MG63 (cell line): ENCODE measurements around the gene NUP88. TPM values are rescaled to one million over a fixed set of nuclear protein-coding genes. Genes with fewer than 3 reads are reported as not detected.
"Not testable (repeated sequence)": the region's sequence is repeated elsewhere in the genome, so short reads cannot be mapped to it uniquely, and the experiment has no call there.

ENCODE experiments used
- DNase-seq: peaks from one replicate; pipeline ENCODE4 v3.0.0-alpha.2; 2020
- H3K27me3 ChIP-seq: fragments of 250-450 bp; sonication (Bioruptor Pico); 2 replicates; pipeline ENCODE4 v1.5.1; 2020; ENCODE audit warnings: mild to moderate bottlenecking, moderate library complexity
- H3K36me3 ChIP-seq: fragments of 250-450 bp; sonication (Bioruptor Pico); 2 replicates; pipeline ENCODE4 v1.5.1; 2020; ENCODE audit warnings: mild to moderate bottlenecking, moderate library complexity
- H3K4me3 ChIP-seq: fragments of 250-450 bp; sonication (Bioruptor Pico); 2 replicates; pipeline ENCODE4 v1.5.1; 2020; ENCODE audit warnings: mild to moderate bottlenecking, moderate library complexity
- H3K9me3 ChIP-seq: fragments of 250-450 bp; sonication (Bioruptor Pico); 2 replicates; pipeline ENCODE4 v1.5.1; 2020; ENCODE audit warnings: mild to moderate bottlenecking, moderate library complexity
- total RNA-seq: library from RNA; depleted of rRNA; stranded (reverse); fragments of >200 nt; shearing (Covaris generic); gene quantifications from 2 replicates; pipeline ENCODE4 v1.2.3, GENCODE V29; 2014; ENCODE audit warnings: low replicate concordance; rRNA removed

NUP88 gene
- total RNA-seq: 52.1 and 124 TPM in 2 replicates

DNA sequence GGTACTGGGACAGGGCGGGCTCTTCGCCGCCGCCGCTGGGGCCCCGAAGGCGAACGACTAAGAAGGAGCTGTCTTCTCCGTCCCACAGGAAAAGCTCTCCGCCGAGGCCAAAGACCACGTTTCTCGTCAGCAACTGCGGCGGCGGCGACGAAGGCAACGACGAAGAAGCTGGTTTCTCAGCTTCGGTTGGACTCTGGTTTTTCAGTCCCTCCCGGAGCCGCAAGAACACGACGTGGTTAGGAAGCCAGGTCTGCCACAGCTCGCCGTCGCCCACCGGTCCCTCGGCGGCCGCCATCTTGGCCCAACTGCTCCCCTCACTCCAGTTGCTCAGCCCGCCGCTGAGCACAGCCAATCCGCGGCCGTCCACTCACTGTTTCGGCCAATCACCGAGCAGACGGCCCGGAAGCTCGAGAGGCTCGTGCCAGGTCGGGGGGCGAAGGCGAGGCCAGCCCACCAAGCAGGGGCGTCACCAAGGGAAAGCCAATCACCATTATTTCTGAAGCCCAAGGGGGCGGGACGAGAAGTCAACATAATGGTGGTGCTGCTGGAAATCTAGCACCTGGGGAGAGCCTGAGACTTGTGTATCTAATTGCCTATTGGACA lies at the start of gene NUP88:
Gene NUP88, minus strand, starts transcription at position 307 of the 603 bp plus-strand sequence. Its CDS starts 12 bp downstream, at position 295.
- Histone ChIP-seq H3K9me3 (no peaks in the 10 kb centered on the region), H3K36me3 (peaks cover 20% of the 10 kb centered on the region), H3K27me3 (no peaks in the 10 kb centered on the region), H3K4me3 (peak within 1 kb of the TSS; percentile 82)
- peak; percentile 96 for DNase-seq

DNA sequence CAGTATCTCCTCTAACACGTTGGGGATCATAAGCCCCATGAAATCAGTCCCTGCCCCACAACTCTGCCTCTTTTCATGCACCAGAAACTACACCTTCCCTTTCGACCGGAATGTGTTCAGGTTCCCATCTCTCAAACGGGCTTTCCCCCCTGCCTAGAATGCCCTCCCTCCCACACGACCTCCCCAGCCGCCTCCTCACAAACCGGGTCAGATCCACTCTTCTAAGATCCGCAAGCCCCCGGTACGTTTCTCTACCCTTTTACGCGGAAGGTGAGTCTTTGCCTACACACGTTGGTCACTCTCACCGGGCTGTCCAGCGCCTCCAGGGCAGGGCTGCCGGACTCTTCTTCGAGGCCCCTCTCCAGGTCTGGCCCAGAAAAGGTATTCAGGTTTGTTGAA lies 48.6 kb upstream of the NUP88 start:
- peak; percentile 4 for DNase-seq
- Histone ChIP-seq H3K27me3 (no peaks in the 10 kb centered on the region), H3K9me3 (no peaks in the 10 kb centered on the region), H3K36me3 (0 out of 2 replicates have a peak, but pooled peaks cover 2% of the 10 kb centered on the region), H3K4me3 (peak overlapping the region; percentile 87)

DNA sequence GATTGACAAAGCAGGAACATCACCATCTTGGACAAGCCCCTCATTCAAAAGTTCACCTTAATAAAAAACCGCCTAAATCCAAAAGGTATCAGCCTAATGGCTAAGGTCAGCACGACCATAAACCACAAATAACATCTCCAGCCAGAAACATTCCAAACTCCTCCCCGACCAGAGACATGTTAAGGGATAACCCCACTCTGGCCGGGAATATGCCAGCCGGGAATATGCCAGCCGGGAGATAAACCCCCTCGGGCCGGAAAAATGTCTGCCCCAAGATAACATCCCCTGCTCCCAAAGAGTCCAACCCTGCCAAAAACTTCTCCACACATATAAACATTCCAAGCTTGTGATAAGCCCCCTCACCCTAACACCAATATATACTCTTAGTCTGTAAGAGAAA lies 48.0 kb upstream of the NUP88 start:
- Histone ChIP-seq H3K27me3 (no peaks in the 10 kb centered on the region), H3K9me3 (no peaks in the 10 kb centered on the region), H3K4me3 (peak overlapping the region; percentile 87), H3K36me3 (no peaks in the 10 kb centered on the region)
- DNase-seq: no peak

DNA sequence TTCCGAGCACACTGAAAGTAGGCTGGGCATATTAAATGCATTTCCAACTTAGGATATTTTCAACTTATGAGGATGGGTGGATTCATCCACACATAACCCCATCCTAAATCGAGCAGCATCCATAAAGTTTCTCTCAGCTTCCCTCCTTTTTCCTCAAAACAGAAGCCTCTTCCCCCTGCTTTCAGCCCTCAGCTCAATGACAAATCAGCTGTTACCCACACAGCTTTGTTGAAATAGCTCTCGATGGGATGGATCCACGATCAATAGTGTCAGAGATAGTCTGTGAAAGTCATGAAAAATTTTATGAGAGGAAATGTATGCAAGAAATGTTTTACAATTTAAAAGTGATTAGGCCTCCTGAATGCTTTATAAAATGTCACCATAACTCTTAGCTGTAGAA lies 46.8 kb upstream of the NUP88 start:
- H3K27me3 ChIP-seq: no peaks in the 10 kb centered on the region
- no peaks in the 10 kb centered on the region for H3K9me3 ChIP-seq
- H3K4me3 ChIP-seq: no peak overlapping the region
- H3K36me3 ChIP-seq: no peaks in the 10 kb centered on the region
- DNase-seq: no peak

DNA sequence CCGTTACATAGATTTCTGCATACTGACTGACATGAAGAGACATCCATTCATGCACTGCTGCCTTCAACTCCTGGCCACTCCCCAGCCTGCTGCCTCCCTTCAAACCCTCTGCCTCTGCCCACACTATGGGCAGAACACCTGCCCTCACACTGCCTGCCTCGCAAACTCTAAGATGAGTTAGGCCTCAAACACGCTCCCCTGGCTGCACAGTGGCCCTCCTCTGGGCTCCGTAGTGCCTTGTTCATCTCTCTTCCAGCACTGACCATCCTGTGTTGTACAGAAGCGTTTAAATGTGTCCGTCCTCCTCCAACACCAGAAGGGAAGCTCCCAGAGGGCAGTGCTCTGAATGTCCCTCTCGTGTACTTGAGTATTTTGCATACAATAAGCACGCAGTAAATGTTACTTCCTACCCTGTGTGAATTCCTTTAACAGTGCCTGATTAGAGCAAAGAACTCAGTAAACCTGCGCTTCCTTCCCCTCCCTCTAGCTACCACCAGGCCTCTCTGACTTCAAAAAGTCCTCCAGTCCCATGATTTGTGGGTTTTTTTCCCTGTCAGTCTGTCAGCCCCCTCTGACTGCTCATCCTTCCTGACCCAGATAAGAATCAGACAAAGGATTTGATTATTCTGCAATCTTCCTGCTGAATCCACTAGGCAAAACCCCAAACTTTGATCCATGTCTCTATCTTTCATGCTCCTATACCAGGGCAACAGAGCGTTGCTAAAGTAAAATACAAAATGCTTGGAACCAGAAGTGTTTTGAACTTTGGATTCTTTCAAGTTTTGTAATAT lies 45.5 kb upstream of the NUP88 start:
- H3K27me3 ChIP-seq: no peaks in the 10 kb centered on the region
- H3K4me3 ChIP-seq: no peak overlapping the region
- no peaks in the 10 kb centered on the region for H3K36me3 ChIP-seq
- DNase-seq: no peak
- H3K9me3 ChIP-seq: no peaks in the 10 kb centered on the region

DNA sequence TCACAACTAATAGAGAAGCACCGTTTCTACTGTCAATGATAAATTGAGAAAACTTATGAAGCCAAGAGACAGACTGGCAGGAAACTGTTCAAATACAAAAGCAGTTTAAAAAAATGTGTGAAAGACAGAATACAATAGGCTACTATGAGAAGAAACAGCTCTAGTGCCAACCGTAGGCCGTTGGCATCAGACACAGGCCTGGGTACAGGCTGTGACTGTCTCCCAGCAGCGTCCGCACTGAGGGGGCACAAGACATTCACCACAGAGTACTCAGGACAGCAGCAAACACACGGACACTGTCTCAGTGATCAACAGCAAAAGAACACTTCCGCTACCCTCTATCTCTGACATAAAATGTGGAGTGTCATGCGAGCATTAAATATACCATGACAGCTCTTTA lies 27.3 kb upstream of the NUP88 start:
- Histone ChIP-seq H3K36me3 (peaks cover 10% of the 10 kb centered on the region), H3K27me3 (no peaks in the 10 kb centered on the region), H3K4me3 (no peak overlapping the region), H3K9me3 (no peaks in the 10 kb centered on the region)
- DNase-seq: no peak

DNA sequence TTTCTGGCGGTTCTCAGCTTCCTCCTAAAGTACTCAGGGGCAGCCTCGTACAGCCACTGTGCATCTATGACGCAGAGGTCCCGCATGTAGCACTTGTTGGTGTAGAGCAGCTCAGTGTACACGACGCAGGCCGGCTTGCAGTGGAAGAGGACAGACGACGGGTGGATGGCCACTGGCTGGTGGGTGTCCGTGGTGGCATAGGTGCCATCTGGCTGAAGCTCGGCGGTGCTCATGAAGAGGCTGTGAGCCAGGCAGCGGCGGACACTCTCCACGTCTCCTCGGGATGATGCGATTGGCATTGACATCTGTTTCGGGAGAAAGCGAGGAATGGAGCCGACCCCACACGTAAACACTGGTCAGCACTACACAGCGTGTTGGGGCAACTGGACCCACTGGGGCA lies 24.7 kb upstream of the NUP88 start:
- H3K27me3 ChIP-seq: no peaks in the 10 kb centered on the region
- no peak overlapping the region for H3K4me3 ChIP-seq
- H3K36me3 ChIP-seq: peaks cover 7% of the 10 kb centered on the region; the same call in 1 of the 2 replicates
- no peaks in the 10 kb centered on the region for H3K9me3 ChIP-seq
- DNase-seq: no peak

DNA sequence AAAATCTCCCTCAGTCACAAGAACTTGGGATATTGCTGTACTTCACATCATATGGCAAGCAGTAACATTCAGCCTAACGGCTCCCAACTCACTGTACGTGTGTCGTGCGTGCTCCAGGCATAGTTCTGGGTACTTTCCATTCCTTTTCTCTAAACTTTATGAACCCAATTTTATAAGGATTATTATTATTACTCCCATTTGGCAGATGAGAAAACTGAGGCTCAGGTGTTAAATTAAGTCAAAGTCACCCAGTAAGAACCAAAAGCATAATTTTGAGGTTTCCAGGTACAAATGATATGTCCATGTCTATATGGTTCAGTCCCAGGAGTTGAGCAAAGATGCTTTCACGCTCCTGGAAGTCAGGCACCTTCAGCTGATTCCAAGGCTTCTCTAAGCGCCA lies 24.3 kb upstream of the NUP88 start:
- DNase-seq: no peak
- Histone ChIP-seq H3K27me3 (no peaks in the 10 kb centered on the region), H3K9me3 (no peaks in the 10 kb centered on the region), H3K36me3 (peaks cover 5% of the 10 kb centered on the region; the same call in 1 of the 2 replicates), H3K4me3 (no peak overlapping the region)

DNA sequence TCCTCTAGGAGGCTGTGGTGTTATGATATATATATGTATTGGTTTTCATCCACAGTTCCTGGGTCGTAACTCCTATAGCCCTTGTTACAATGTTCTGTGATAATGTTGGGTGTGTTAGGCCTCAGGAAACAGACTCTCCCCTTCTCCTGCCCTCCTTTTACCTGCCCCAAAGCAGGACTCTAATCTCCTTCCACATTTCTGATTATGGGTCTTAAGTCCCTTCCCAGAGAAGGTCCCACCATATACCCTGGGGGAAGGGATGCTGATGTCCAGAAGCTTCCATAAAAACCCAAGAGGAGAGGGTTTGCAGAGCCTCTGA lies 19.9 kb upstream of the NUP88 start:
- Histone ChIP-seq H3K4me3 (peak overlapping the region; percentile 74), H3K36me3 (peaks cover 35% of the 10 kb centered on the region), H3K27me3 (no peaks in the 10 kb centered on the region), H3K9me3 (no peaks in the 10 kb centered on the region)
- no peak for DNase-seq

DNA sequence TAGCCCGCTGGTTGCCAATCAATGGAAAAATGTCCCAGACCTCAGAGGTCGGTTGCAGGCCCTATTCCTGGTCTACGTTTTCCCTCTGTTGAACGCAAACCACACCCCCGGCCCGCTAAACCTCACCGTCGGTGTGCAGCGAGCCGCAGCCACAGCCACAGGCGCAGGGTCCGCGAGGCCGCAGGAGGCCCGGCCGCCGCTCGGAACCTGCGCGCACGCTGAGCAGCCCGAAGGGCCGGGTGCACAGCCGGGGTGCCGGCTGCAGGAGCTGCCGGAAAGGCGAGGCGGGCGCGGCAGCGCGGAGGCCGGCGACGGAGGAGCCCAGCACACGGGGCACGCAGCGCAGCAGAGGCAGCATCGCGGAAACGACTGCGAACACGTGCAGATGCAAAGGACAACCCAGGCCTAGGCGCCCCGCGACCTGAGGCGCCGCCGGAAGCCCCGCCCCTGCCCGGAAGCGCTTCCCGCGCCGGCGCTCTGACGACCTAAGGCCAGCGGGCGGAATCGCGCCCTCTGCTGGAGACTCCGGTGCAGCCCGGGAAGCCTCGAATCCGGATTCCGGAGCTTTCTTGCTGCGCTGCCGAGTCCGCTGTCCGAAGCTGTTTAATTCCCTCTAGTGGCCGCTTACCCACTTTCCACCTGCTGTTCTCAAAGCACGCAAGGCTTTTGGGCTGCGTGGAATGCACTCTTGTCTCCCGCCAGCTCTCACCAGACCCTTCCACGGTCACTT lies 19.4 kb upstream of the NUP88 start, which contains the start of gene C1QBP:
Gene C1QBP, minus strand, starts transcription at position 440 of the 730 bp plus-strand sequence. Its CDS starts 82 bp downstream, at position 358.
- no peaks in the 10 kb centered on the region for H3K9me3 ChIP-seq
- peak; percentile 79 for DNase-seq
- peaks cover 38% of the 10 kb centered on the region for H3K36me3 ChIP-seq
- peak within 1 kb of the TSS; percentile 74 for H3K4me3 ChIP-seq
- H3K27me3 ChIP-seq: no peaks in the 10 kb centered on the region

DNA sequence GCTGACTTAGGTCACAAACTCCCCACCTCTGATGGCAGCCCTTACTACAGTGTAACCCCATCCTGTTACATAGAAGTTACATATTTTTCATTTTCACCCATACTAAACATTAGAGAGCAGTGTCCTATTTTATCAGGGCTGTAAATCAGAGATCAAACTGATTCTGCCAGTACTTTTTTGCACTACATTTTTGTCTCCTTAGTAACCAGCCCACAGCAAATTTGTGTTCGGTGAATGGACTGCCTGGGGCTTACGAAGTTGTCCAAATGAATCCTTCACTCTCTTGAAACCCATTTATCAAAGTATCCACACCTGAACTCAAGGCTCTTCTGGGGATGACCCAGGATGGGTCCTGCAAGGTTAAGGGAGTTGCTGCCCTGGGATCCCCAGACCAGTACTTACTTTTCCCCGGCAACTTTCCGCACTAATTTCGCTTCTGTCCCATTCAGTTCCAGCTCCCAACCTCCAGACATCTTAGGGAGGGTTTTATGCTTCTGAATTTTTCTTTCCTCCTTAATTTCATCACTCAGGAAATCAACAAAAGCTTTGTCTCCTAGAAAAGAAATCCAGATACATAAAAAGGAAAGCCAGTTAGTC lies 18.4 kb upstream of the NUP88 start:
- Histone ChIP-seq H3K27me3 (no peaks in the 10 kb centered on the region), H3K4me3 (peak overlapping the region; percentile 74), H3K9me3 (no peaks in the 10 kb centered on the region), H3K36me3 (peaks cover 49% of the 10 kb centered on the region)
- DNase-seq: no peak

DNA sequence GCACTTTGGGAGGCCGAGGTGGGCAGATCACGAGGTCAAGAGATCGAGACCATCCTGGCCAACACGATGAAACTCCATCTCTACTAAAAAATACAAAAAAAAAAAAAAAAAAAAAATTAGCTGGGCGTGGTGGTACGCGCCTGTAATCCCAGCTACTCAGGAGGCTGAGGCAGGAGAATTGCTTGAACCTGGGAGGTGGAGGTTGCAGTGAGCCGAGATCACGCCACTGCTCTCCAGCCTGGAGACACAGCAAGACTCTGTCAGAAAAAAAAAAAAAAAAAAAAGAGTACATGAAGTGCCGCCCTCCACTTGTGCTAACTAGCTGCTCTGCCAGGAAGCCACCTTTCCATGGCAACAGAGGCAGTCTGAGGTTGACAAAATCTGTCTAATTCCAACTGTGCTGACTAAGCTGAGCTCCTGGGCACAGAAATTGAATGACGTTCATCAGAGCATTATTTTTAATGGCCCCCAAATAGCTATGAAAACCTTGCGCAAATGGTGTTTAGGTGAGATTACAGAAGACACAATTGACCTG lies 16.4 kb upstream of the NUP88 start:
- H3K27me3 ChIP-seq, H3K9me3 ChIP-seq, DNase-seq, H3K4me3 ChIP-seq: not testable (repeated sequence)
- peaks cover 59% of the 10 kb centered on the region for H3K36me3 ChIP-seq

DNA sequence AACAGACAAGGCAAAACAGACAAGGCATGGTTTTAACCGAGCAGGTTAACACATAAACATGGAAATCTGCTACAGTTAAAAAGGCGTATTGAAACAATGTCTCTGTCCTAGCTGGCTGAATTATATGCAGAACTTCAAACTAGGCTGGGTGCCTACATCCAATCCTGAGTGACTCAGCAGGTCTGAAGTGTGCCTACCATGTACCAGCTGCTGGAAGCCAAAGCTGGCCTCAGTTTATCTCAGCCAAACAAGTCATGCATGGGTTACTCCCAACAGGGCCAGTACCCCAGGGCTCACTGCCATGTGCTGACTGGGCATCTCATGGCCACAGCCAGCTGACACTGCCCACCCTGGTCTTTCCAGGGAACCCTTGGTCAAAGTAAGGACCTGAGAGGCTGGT lies 15.5 kb upstream of the NUP88 start:
- Histone ChIP-seq H3K36me3 (peaks cover 61% of the 10 kb centered on the region), H3K4me3 (no peak overlapping the region), H3K9me3 (no peaks in the 10 kb centered on the region), H3K27me3 (no peaks in the 10 kb centered on the region)
- no peak for DNase-seq

DNA sequence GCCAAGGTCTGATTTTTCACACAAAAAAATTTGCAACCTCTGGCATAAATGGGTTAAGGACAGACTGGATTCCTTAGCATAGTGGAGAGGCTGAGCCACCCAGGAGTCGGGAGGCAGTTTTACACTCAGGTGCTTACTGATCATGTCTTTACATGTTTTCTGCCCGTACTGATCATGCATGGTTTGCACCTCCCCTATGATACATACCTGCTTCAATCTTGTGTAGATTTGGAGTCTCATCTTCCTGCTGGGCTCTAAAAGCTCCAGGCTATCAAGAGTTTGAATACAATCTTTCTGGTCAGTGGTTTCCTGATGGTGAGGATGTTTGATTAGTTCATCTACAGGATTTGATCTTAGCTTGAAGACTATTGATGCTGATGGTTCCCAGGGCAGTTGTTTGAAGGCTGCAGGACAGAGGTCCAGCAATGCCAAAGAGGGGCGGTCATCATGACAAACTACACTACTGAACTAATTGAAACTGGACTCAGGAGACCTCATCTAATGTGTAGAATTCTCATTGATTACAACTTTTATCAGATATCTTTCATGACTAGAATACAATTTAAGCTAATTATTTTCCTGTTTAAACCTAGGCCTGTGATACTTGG lies 12.6 kb upstream of the NUP88 start:
- Histone ChIP-seq H3K9me3 (no peaks in the 10 kb centered on the region), H3K27me3 (no peaks in the 10 kb centered on the region), H3K4me3 (no peak overlapping the region), H3K36me3 (peaks cover 48% of the 10 kb centered on the region)
- DNase-seq: no peak

DNA sequence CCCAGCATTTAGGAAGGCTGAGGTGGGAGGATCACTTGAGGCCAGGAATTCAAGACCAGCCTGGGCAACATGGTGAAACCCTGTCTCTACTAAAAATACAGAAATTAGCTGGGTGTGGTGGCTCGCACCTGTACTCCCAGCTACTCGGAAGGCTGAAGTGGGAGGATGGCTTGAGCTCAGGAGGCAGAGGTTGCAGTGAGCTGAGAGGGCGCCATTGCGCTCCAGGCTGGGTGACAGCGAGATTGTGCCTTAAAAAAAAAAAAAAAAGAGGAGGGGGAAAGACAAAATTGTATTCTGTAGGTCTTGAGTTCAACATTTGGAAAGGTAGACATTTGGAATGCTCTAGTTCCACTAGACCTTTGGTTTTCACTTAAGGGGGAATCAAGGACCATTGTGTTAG lies 11.8 kb upstream of the NUP88 start:
- H3K4me3 ChIP-seq, H3K9me3 ChIP-seq, DNase-seq, H3K27me3 ChIP-seq: not testable (repeated sequence)
- peaks cover 43% of the 10 kb centered on the region for H3K36me3 ChIP-seq

DNA sequence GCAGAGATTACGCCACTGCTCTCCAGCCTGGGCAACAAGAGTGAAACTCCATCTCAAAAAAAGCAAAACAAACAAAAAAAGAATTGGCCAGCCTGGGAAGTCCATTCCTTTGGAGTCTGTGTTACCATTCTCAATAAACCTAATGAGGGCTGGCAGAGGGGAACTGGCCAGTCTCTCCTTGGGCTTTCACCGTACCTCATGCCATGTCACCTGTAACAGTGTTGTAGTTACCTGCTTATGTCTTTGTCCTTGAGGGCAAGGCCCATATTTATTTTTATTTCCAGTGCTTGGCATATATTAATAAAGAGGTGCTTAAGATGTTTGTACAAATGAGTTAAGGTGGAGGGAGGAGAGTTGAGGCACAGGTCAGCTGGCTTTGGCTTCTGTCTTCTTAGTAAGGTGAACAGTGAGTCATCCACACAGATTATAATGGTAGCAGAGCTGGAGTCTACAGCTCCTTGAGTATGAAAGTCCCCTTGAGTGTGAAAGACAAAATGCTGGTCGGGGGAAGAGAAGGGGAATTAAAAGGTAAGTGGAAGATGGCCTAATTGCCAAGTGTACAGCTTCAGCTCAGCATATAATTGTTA lies 11.0 kb upstream of the NUP88 start:
- H3K9me3 ChIP-seq: no peaks in the 10 kb centered on the region
- H3K36me3 ChIP-seq: peaks cover 39% of the 10 kb centered on the region
- no peaks in the 10 kb centered on the region for H3K27me3 ChIP-seq
- no peak overlapping the region for H3K4me3 ChIP-seq
- DNase-seq: no peak
